ENCODE results near the gene ZNF79. TPM values are rescaled to one million over a fixed set of nuclear protein-coding genes. Genes with fewer than 3 reads are reported as not detected.
"Not testable (repeated sequence)": the region's sequence is repeated elsewhere in the genome, so short reads cannot be mapped to it uniquely, and the experiment has no call there.

Gene ZNF79
- total RNA-seq, 1 donor from 2014 or later: 7.9 TPM

- peaks cover 5% of the 10 kb centered on the region for H3K4me1 Mint-ChIP-seq (ENCODE audit: low read depth)
- H3K27ac Mint-ChIP-seq (ENCODE audit: unreplicated experiment): no peak overlapping the region
Measured at GRCh38 chr9:127457191-127457878, 33.2 kb downstream of the ZNF79 start.

DNA sequence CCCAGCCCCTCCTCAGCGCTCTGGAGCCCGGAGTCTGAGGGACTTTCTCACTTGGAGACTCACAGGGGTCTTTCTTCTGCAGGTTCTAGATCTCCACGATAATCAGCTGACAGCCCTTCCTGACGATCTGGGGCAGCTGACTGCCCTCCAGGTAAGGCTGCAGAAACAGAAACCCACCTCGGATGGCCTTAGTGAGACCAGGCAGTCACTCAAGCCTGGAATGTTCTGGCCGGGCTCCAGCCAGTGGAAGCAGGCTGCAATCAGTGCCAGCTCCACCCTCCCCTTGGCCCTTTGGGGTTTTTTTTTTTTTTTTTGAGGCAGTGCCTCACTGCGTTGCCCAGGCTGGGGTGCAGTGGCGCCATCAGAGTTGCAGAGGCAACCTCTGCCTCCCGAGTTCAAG, 34.7 kb downstream of the ZNF79 start:
- Mint-ChIP-seq H3K4me1 (ENCODE audit: low read depth) (no peaks in the 10 kb centered on the region), H3K27ac (ENCODE audit: unreplicated experiment) (no peak overlapping the region), H3K27me3 (ENCODE audit: low read depth) (no peaks in the 10 kb centered on the region), H3K4me3 (ENCODE audit: unreplicated experiment) (no peak overlapping the region), H3K9me3 (ENCODE audit: low read depth) (no peaks in the 10 kb centered on the region), H3K36me3 (ENCODE audit: low read depth) (peaks cover 27% of the 10 kb centered on the region)
- DNase-seq (ENCODE audit: low spot score): no peak
- TF ChIP-seq CTCF (IDR thresholded peaks at IDR 0.05): no peak

More at GRCh38 chr9:127457191-127457878, 33.2 kb downstream of the ZNF79 start:
- Mint-ChIP-seq H3K9me3 (ENCODE audit: low read depth) (no peaks in the 10 kb centered on the region), H3K36me3 (ENCODE audit: low read depth) (peaks cover 20% of the 10 kb centered on the region), H3K4me3 (ENCODE audit: unreplicated experiment) (no peak overlapping the region), H3K27me3 (ENCODE audit: low read depth) (no peaks in the 10 kb centered on the region)
- DNase-seq (ENCODE audit: low spot score): no peak
- TF ChIP-seq CTCF (IDR thresholded peaks at IDR 0.05): no peak

- Mint-ChIP-seq H3K36me3 (ENCODE audit: low read depth) (peaks cover 26% of the 10 kb centered on the region), H3K9me3 (ENCODE audit: low read depth) (no peaks in the 10 kb centered on the region), H3K4me3 (ENCODE audit: unreplicated experiment) (no peak overlapping the region), H3K27ac (ENCODE audit: unreplicated experiment) (no peak overlapping the region), H3K4me1 (ENCODE audit: low read depth) (peaks cover 3% of the 10 kb centered on the region), H3K27me3 (ENCODE audit: low read depth) (no peaks in the 10 kb centered on the region)
- DNase-seq (ENCODE audit: low spot score): no peak
- TF ChIP-seq CTCF (IDR thresholded peaks at IDR 0.05): no peak
Measured at GRCh38 chr9:127463382-127463781, 39.2 kb downstream of the ZNF79 start.

- no peak for TF ChIP-seq CTCF (IDR thresholded peaks at IDR 0.05)
- H3K27me3 Mint-ChIP-seq (ENCODE audit: low read depth): no peaks in the 10 kb centered on the region
- DNase-seq (ENCODE audit: low spot score): no peak
- peaks cover 27% of the 10 kb centered on the region for H3K36me3 Mint-ChIP-seq (ENCODE audit: low read depth)
- H3K9me3 Mint-ChIP-seq (ENCODE audit: low read depth): no peaks in the 10 kb centered on the region
- H3K4me3 Mint-ChIP-seq (ENCODE audit: unreplicated experiment): no peak overlapping the region
- peaks cover 3% of the 10 kb centered on the region for H3K4me1 Mint-ChIP-seq (ENCODE audit: low read depth)
- no peak overlapping the region for H3K27ac Mint-ChIP-seq (ENCODE audit: unreplicated experiment)
Measured at GRCh38 chr9:127463911-127464310, 39.7 kb downstream of the ZNF79 start.

- H3K27ac Mint-ChIP-seq (ENCODE audit: unreplicated experiment); H3K27me3 Mint-ChIP-seq (ENCODE audit: low read depth); H3K9me3 Mint-ChIP-seq (ENCODE audit: low read depth); H3K4me3 Mint-ChIP-seq (ENCODE audit: unreplicated experiment); DNase-seq (ENCODE audit: low spot score); H3K4me1 Mint-ChIP-seq (ENCODE audit: low read depth): not testable (repeated sequence)
- peaks cover 27% of the 10 kb centered on the region for H3K36me3 Mint-ChIP-seq (ENCODE audit: low read depth)
Measured at GRCh38 chr9:127466407-127466917, 42.3 kb downstream of the ZNF79 start.

GRCh38 chr9:127467621-127468020, 43.4 kb downstream of the ZNF79 start:
- no peak overlapping the region for H3K4me3 Mint-ChIP-seq (ENCODE audit: unreplicated experiment)
- H3K4me1 Mint-ChIP-seq (ENCODE audit: low read depth): peaks cover 3% of the 10 kb centered on the region
- no peaks in the 10 kb centered on the region for H3K27me3 Mint-ChIP-seq (ENCODE audit: low read depth)
- no peak for DNase-seq (ENCODE audit: low spot score)
- TF ChIP-seq CTCF (IDR thresholded peaks at IDR 0.05): no peak
- H3K36me3 Mint-ChIP-seq (ENCODE audit: low read depth): peaks cover 18% of the 10 kb centered on the region
- H3K9me3 Mint-ChIP-seq (ENCODE audit: low read depth): no peaks in the 10 kb centered on the region
- no peak overlapping the region for H3K27ac Mint-ChIP-seq (ENCODE audit: unreplicated experiment)
